PC-3 (cell line): ENCODE results near the gene MAP6.

ENCODE experiments used
- CTCF ChIP-seq: fragments of 300-600 bp; sonication (generic); conservative IDR thresholded peaks from 2 replicates; pipeline ENCODE4 v1.5.1; 2017; ENCODE audit warnings: antibody characterized with exemption, low read depth, mild to moderate bottlenecking, low read length
- EZH2 ChIP-seq: fragments of 300-600 bp; sonication (generic); IDR thresholded peaks from one replicate; pipeline ENCODE4 v1.6.1; 2017; ENCODE audit warnings: antibody characterized with exemption, mild to moderate bottlenecking, low read length; ENCODE audit not compliant: unreplicated experiment
- EZH2phosphoT487 ChIP-seq: fragments of 300-600 bp; sonication (generic); IDR thresholded peaks from 2 replicates; pipeline ENCODE4 v1.6.1; 2018; ENCODE audit warnings: mild to moderate bottlenecking, antibody characterized with exemption, low read length, borderline replicate concordance

GRCh38 chr11:75556275-75556674, 112.6 kb downstream of the MAP6 start:
- TF ChIP-seq CTCF (no peak), EZH2 (no peak), EZH2phosphoT487 (no peak)
